CD14-positive monocyte (primary cell): ENCODE data around the gene COA5. TPM values are rescaled to one million over a fixed set of nuclear protein-coding genes. Genes with fewer than 3 reads are reported as not detected.
"Not testable (repeated sequence)": the region's sequence is repeated elsewhere in the genome, so short reads cannot be mapped to it uniquely, and the experiment has no call there.

Source experiments
- DNase-seq, 3 donors: peaks; one replicate each; pipeline ENCODE4 v3.0.0-alpha.2; 2011 to 2022
- H2AFZ ChIP-seq: 2 replicates; pipeline ENCODE4 v1.6.0; 2012; ENCODE audit warnings: mild to moderate bottlenecking, low read depth, low read length, inconsistent platforms; ENCODE audit not compliant: insufficient read depth, poor library complexity, severe bottlenecking
- H3K27ac ChIP-seq, 2 donors: 1 replicate in 1 of 2; 2 replicates in 1 of 2; pipeline ENCODE4 v1.5.1; 2012 to 2013; ENCODE audit warnings: low read length in 2 of 2, control low read depth in 1 of 2, inconsistent platforms in 1 of 2, low read depth in 1 of 2, mild to moderate bottlenecking in 1 of 2
- H3K27me3 ChIP-seq, 2 donors: one replicate each; pipeline versions ENCODE4 v1.6.0 to v1.6.1; 2011 to 2013; ENCODE audit warnings: low read length in 2 of 2; ENCODE audit not compliant: control insufficient read depth in 2 of 2, insufficient read depth in 2 of 2
- H3K36me3 ChIP-seq, 2 donors: replicated peaks in 1 of 2; 1 replicate in 1 of 2; 2 replicates in 1 of 2; pipeline versions ENCODE4 v1.5.1 to v1.6.1; 2012 to 2013; ENCODE audit warnings: low read length in 2 of 2, control low read depth in 1 of 2, inconsistent platforms in 1 of 2, mild to moderate bottlenecking in 1 of 2; ENCODE audit not compliant: insufficient read depth in 2 of 2, control insufficient read depth in 1 of 2
- H3K4me1 ChIP-seq, 2 donors: 1 replicate in 1 of 2; 2 replicates in 1 of 2; pipeline versions ENCODE4 v1.5.1 to v1.6.1; 2012 to 2013; ENCODE audit warnings: low read length in 2 of 2, control low read depth in 1 of 2, inconsistent platforms in 1 of 2, mild to moderate bottlenecking in 1 of 2, moderate library complexity in 1 of 2; ENCODE audit not compliant: insufficient read depth in 2 of 2, control insufficient read depth in 1 of 2
- H3K4me2 ChIP-seq: replicated peaks from 2 replicates; pipeline ENCODE3; 2012; ENCODE audit warnings: low read length, moderate library complexity, mild to moderate bottlenecking; ENCODE audit not compliant: poor library complexity, severe bottlenecking; ENCODE audit errors: extremely low read depth
- H3K4me3 ChIP-seq, 3 experiments: fragments of 200-600 bp in 1 of 3; sonication (generic) in 1 of 3; replicated peaks in 1 of 3; 1 replicate in 2 of 3; 2 replicates in 1 of 3; pipeline ENCODE4 v1.5.1; 2011 to 2013; ENCODE audit warnings: low read length in 3 of 3, mild to moderate bottlenecking in 3 of 3, control low read depth in 2 of 3, low read depth in 2 of 3, inconsistent platforms in 1 of 3, moderate library complexity in 1 of 3
- H3K79me2 ChIP-seq: 2 replicates; pipeline ENCODE4 v1.6.0; 2012; ENCODE audit warnings: mild to moderate bottlenecking, control low read depth, inconsistent platforms, low read length, moderate library complexity; ENCODE audit not compliant: insufficient read depth
- H3K9ac ChIP-seq: 2 replicates; pipeline ENCODE4 v1.6.0; 2017; ENCODE audit warnings: low read length, mild to moderate bottlenecking; ENCODE audit not compliant: insufficient read depth, poor library complexity, severe bottlenecking
- H3K9me3 ChIP-seq, 2 donors: replicated peaks in 1 of 2; 1 replicate in 1 of 2; 2 replicates in 1 of 2; pipeline versions ENCODE4 v1.5.1 to v1.6.1; 2012 to 2013; ENCODE audit warnings: low read length in 2 of 2, control low read depth in 1 of 2; ENCODE audit not compliant: control insufficient read depth in 1 of 2, insufficient read depth in 1 of 2
- H4K20me1 ChIP-seq: 2 replicates; pipeline ENCODE4 v1.6.0; 2012; ENCODE audit warnings: mild to moderate bottlenecking, low read length, control low read depth, moderate library complexity; ENCODE audit not compliant: insufficient read depth
- H3K27ac Mint-ChIP-seq, 7 donors: one replicate each; pipeline ENCODE4 v1.8.0; 2020; ENCODE audit warnings: mild to moderate bottlenecking in 7 of 7, mixed read lengths in 7 of 7, moderate library complexity in 6 of 7, inconsistent platforms in 2 of 7
- H3K27me3 Mint-ChIP-seq, 3 donors: one replicate each; pipeline ENCODE4 v1.8.0; 2021 to 2022; ENCODE audit warnings: low read depth in 3 of 3, mild to moderate bottlenecking in 3 of 3, mixed read lengths in 3 of 3, moderate library complexity in 3 of 3, inconsistent platforms in 1 of 3
- H3K36me3 Mint-ChIP-seq, 2 donors: one replicate each; pipeline ENCODE4 v1.8.0; 2020; ENCODE audit warnings: mixed read lengths in 2 of 2, inconsistent platforms in 1 of 2, mild to moderate bottlenecking in 1 of 2
- H3K4me1 Mint-ChIP-seq: one replicate; pipeline ENCODE4 v1.8.0; 2020; ENCODE audit warnings: mild to moderate bottlenecking, mixed read lengths
- H3K4me3 Mint-ChIP-seq, 2 donors: one replicate each; pipeline ENCODE4 v1.8.0; 2020; ENCODE audit warnings: mild to moderate bottlenecking in 2 of 2, mixed read lengths in 2 of 2, moderate library complexity in 1 of 2
- H3K9me3 Mint-ChIP-seq, 7 donors: one replicate each; pipeline ENCODE4 v1.8.0; 2020 to 2022; ENCODE audit warnings: mixed read lengths in 7 of 7, mild to moderate bottlenecking in 6 of 7, moderate library complexity in 6 of 7, inconsistent platforms in 2 of 7
- CTCF ChIP-seq: fragments of 200-600 bp; IDR thresholded peaks from one replicate; pipeline ENCODE4 v1.8.0; 2022; ENCODE audit warnings: antibody characterized with exemption, mild to moderate bottlenecking
- WGBS: methylation state at CpG from one replicate; pipeline ENCODE4 v1.1.5; 2013; ENCODE audit warnings: missing lambda C conversion rate; ENCODE audit not compliant: insufficient coverage; 5-methylcytosine and 5-hydroxymethylcytosine counted together
- intact Hi-C, 2 donors: fragments of 100-400 bp; cut with micrococcal nuclease; formaldehyde crosslinking; loops; one replicate each; pipeline versions ENCODE4 v1.15.0 to v1.15.1; 2023
- polyA plus RNA-seq, 3 donors: library from polyadenylated mRNA; depleted of rRNA in 1 of 3; unstranded in 2 of 3; stranded (reverse) in 1 of 3; fragments of 300-500 nt in 2 of 3; fragments of >200 nt in 1 of 3; fragmentation: Illumina TruSeq in 2 of 3; gene quantifications; 1 replicate in 2 of 3; 2 replicates in 1 of 3; pipeline ENCODE4 v1.2.3, GENCODE V29; 2012 to 2021

COA5 gene
- polyA plus RNA-seq, 3 donors: 27.3 to 42.9 (median 39.0) TPM

- intact Hi-C loops: loop anchor here (10.0 kb wide), 2 partner anchors 147 to 733 kb away; partner anchors contain the start of genes EIF5B (in 1 of the 2) and TXNDC9 (in 1 of the 2)
- Histone ChIP-seq H3K4me2 (no peak overlapping the region), H3K9me3 (no peaks in the 10 kb centered on the region), H3K4me3 (no peak overlapping the region), H4K20me1 (peaks cover 38% of the 10 kb centered on the region), H2AFZ (no peak overlapping the region), H3K36me3 (peaks cover 41 to 69% of the 10 kb centered on the region in 2 donors), H3K27ac (no peak overlapping the region), H3K27me3 (no peaks in the 10 kb centered on the region), H3K4me1 (peaks cover 2 to 3% of the 10 kb centered on the region in 2 donors), H3K9ac (no peak overlapping the region), H3K79me2 (peaks cover 25% of the 10 kb centered on the region)
- TF ChIP-seq CTCF: peak; percentile 48
- H3K4me3 Mint-ChIP-seq: no peak overlapping the region
- H3K4me1 Mint-ChIP-seq: peaks cover 13% of the 10 kb centered on the region
- H3K27ac Mint-ChIP-seq: peak overlapping the region in 1 of 7 donors; percentile 41
- 80% methylated on average over 1 of the region's 3 CpGs for WGBS
- no peaks in the 10 kb centered on the region for H3K9me3 Mint-ChIP-seq
- peak in 2 of 3 donors; percentile 9 to 12 for DNase-seq
- H3K36me3 Mint-ChIP-seq: peaks cover 47 to 68% of the 10 kb centered on the region in 2 donors
- no peaks in the 10 kb centered on the region for H3K27me3 Mint-ChIP-seq
Measured at GRCh38 chr2:98601532-98602132, 6.7 kb downstream of the COA5 start.

GRCh38 chr2:98598781-98599428 is 9.4 kb downstream of the COA5 start:
- Histone ChIP-seq H3K27me3 (no peaks in the 10 kb centered on the region), H3K9me3 (peaks cover 0 to 2% of the 10 kb centered on the region in 2 donors), H3K27ac (no peak overlapping the region), H2AFZ (no peak overlapping the region), H3K9ac (no peak overlapping the region), H3K4me3 (no peak overlapping the region), H3K4me2 (no peak overlapping the region), H3K4me1 (no peaks in the 10 kb centered on the region), H3K36me3 (peaks cover 45 to 78% of the 10 kb centered on the region in 2 donors), H4K20me1 (peaks cover 32% of the 10 kb centered on the region), H3K79me2 (peaks cover 5% of the 10 kb centered on the region)
- no peak overlapping the region for H3K4me3 Mint-ChIP-seq
- H3K27me3 Mint-ChIP-seq: no peaks in the 10 kb centered on the region
- H3K9me3 Mint-ChIP-seq: peaks cover 0 to 4% (median 2%) of the 10 kb centered on the region in 7 donors
- H3K27ac Mint-ChIP-seq: peak overlapping the region in 1 of 7 donors; percentile 60
- no peaks in the 10 kb centered on the region for H3K4me1 Mint-ChIP-seq
- H3K36me3 Mint-ChIP-seq: peaks cover 58 to 81% of the 10 kb centered on the region in 2 donors
- WGBS: no CpG with 5 or more reads among the region's 1 CpG
- DNase-seq: no peak
- intact Hi-C loops: no loop called here
- no peak for TF ChIP-seq CTCF

- no CpG with 5 or more reads among the region's 4 CpGs for WGBS
- H3K4me2 ChIP-seq, DNase-seq, H3K4me1 Mint-ChIP-seq, H3K27me3 Mint-ChIP-seq, H3K27ac ChIP-seq, H3K27ac Mint-ChIP-seq, H2AFZ ChIP-seq, H3K9me3 ChIP-seq, H3K4me1 ChIP-seq, H3K9ac ChIP-seq, H3K79me2 ChIP-seq, H3K4me3 Mint-ChIP-seq, H3K4me3 ChIP-seq, H3K27me3 ChIP-seq, intact Hi-C loops: not testable (repeated sequence)
- peaks cover 0 to 10% (median 4%) of the 10 kb centered on the region in 7 donors for H3K9me3 Mint-ChIP-seq
- peaks cover 57 to 80% of the 10 kb centered on the region in 2 donors for H3K36me3 Mint-ChIP-seq
- Histone ChIP-seq H4K20me1 (peaks cover 16% of the 10 kb centered on the region), H3K36me3 (peaks cover 44 to 80% of the 10 kb centered on the region in 2 donors)
Measured at GRCh38 chr2:98594665-98595064, 13.6 kb downstream of the COA5 start.
